HG03469 (cell line): Measurements from ENCODE around the gene FOXP1.
"Not testable (repeated sequence)": the region's sequence is repeated elsewhere in the genome, so short reads cannot be mapped to it uniquely, and the experiment has no call there.

Experiments used
- ATAC-seq: cut with Tn5 transposase; IDR thresholded peaks from one replicate; pipeline ENCODE4 v1.9.1; 2021; ENCODE audit warnings: mild to moderate bottlenecking, moderate library complexity, moderate number of reproducible peaks; ENCODE audit not compliant: unreplicated experiment

FOXP1 gene

DNA sequence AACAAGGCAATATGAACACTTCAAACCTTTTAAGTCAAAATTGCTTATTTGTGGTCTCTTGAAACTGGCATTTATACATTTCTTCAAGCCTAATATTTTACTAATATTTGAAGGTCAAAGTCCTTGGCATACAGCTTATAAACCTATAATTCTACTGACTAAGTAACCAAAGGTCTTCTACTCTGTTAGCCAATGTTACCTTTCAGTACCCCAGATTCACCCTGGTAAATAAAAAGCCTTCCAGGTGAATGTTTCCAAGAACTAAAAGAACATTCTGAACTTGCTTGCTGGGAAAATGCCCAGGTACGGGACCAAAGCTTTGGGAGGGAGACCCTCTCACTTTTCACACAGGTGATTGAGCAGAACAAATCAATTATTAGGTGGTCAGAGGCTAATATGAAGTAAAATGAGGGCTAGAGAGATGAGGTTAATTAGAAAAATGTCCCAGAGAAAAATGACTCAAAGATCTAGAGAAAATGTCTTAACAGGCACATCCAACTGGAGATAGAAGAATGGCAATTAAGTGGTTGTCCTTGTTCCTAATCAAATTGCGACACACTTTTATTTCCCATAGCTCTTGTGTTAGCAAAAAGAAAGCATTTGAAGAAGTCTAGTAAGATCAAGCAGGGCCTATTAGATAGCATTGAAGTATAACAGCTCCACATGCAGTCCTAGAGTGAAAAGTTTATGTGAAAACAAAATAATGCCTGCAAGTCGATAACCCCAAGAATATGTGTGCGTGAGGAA lies 232.0 kb downstream of the FOXP1 start:
- ATAC-seq, result no peak

DNA sequence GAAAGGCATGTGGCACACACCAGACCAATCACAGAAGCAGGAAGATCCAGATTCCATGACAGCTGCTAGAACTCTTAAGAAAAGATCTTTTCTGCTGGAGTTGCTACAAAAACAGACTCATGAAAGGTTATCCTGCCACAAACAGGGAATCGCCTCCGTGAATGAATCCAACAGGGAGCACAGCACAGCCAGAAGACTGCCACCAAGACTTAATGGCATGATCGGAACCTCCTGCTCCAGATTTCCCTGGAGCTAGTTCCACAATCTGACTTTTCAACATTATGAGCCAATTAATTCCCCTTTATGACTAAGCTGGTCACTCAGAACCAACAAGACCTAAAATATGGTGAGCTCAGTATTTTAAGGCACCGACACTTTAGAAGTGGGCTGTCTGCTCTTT lies 232.5 kb downstream of the FOXP1 start:
- ATAC-seq, result no peak

DNA sequence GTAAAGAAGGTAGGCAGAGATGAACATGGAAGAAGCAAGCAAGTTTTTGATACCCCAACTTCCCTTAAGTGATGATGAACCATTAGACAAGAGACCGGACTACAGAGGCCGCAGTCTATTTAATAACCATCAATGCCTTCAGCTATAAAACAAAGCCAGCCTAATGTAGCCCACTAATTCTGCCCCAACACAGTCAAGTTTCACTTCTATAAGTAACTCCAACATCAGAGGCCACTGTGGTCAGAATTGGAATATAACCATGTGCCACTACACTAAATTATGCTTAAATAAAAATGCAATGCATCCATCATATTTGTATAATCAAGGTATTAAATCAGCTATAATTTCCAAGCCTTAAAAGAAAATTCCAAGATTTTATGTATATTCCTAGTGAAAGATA lies 234.7 kb downstream of the FOXP1 start:
- no peak for ATAC-seq

DNA sequence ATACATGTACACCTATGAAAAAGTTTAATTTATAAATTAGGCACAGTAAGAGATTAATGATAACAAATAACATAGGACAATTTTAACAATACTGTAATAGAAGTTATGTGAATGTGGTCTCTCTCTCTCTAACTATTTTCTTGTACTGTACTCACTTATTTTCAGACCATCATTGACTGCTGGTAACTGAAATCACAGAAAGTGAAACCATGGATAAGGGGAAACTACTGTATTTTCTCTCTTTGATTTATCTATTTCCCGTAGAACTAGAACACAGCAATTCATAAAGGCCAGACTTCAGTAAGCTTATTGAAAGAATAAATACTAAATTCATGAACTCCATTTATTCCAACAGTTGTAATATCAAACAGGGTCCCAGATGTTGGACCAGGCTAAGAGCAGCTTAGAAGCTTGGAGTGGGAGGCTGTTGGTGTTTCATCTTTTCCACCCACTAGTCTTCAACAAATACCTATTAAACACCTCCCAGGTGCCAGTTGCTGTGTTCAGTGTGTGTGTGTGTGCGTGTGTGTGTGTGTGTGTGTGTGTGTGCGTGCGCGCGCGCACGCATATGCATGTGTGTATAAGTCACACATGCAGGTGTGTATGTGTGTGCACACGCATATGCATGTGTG lies 235.4 kb downstream of the FOXP1 start:
- ATAC-seq, result no peak

DNA sequence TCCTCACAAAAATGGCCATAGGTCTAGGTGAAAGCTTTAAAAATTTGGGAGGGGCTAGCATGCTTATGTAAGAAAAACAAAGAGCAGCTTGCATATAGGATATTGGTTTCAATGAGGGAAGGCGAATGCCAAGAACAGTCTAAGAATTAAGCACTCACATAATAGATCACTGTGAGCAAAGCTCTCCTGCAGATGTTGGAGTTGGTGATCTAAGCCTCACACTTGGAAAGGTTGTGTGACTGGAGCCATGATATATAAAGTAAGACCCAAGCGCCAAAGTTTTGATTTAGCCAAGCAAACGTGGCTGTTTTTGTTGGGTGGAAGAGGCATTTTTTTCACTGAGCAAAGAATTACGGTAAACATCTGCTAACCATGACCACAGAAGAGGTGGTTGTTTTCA lies 237.5 kb downstream of the FOXP1 start:
- ATAC-seq, result no peak

DNA sequence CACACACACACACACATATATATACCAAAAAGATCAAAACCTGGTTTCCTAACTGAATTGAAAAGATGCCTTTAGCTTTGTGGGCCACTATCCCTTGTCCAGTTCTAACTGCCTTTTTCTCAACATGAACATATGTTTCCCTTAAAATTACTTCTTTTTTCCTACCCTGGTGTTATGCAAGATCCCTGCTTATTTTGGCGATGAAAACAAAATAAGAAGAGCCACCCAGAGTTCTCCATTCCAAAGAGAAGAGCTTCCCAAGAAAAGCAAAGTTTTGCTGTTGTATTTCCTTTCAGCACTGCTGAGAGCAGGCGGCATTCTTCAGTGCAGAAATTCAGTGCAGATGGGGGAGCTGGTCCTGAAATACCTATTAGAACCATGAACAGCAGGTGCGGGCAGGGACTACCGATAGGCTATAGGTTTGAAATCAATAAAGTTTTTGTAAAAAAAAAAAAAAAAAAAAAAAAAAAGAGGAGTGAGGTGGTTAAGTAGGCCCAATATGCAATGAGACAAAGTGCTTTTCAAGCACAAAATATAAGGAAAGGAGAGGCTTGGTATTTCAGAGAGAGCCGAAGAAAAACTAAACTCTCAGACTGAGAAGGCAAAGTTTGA lies 238.0 kb downstream of the FOXP1 start:
- ATAC-seq, result no peak

DNA sequence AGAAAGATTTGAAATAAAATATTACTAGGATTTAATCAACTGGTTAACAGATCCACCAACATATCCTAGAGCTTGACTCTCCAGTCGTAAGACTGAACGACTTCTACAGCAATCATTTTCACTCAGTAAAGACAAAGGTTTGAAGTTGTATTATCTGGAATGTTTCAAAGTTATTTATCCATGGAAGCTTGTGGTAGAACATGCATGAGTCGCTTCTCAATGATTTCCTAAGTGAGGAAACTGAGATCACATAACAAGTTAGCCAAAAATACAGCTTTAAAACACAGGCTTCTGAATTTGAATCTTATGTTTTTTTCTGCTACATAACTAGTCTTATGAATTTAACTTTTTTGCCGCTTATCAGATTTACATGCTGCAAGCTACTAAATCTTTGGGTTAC lies 241.8 kb downstream of the FOXP1 start:
- ATAC-seq, result no peak

DNA sequence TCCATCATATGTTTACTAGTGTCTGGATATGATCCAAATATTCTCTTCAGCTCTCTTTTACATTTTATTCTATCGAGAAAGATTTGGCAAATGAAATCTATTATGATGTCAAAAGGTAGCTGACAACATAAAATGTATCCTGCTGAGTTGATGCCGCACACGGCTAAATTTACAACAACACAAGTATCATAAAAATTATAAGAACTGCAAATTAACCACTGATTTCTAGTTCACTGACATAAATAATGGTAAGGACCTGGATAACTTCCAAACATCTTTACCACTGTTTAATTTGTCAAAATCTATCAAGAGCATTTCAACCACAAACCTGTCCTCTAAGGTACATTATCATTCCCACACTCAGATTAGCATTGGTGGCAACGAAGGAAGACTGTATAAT lies 244.5 kb downstream of the FOXP1 start:
- ATAC-seq, result no peak

DNA sequence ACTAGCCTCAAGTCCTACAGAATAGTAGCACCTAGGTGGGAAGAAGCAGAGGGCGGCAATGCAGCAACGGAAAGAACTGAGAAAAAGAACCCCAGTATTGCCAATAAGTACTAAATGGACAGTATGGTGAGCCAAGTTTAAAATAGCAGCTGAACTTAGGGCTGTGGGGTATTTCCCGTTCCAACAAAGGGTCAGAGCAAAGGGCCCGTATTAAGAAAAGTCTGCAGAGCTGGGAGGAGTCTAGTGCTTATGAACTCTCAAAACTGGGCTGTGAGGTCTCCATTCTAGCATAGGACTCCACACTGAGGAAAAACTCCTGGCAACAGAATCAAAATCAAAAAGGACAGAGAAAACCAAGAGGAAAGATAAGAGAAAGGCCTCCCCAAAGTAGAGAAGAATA lies 250.7 kb downstream of the FOXP1 start:
- ATAC-seq, result no peak

DNA sequence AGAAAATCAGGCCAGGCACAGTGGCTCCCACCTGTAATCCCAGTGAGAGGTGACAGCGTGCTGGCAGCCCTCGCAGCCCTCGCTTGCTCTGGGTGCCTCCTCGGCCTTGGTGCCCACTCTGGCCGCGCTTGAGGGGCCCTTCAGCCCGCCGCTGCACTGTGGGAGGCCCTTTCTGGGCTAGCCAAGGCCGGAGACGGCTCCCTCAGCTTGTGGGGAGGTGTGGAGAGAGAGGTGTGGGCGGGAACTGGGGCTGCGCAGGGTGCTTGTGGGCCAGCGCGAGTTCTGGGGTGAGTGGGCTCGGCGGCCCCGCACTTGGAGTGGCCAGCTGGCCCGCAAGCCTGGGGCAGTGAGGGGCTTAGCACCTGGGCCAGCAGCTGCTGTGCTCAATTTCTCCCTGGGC lies 252.6 kb downstream of the FOXP1 start:
- no peak for ATAC-seq

DNA sequence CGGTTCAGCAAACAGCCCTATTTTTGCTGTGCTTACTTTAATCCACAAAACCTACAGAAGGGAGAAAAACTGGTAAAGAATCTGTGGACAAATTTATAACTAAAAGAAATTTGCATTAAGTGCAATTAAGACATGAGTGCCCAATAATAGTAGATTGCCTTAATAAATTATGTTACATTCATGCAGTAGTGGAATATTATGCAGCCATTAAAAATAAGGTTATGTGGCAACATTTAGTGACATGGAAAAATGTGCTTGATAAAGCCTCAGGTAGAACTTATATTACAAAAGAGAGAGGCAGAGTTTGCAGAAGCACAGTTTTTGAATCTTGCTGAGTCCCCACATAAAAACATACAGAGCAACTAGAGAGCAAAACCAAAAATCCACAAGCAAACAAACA lies 253.0 kb downstream of the FOXP1 start:
- no peak for ATAC-seq

DNA sequence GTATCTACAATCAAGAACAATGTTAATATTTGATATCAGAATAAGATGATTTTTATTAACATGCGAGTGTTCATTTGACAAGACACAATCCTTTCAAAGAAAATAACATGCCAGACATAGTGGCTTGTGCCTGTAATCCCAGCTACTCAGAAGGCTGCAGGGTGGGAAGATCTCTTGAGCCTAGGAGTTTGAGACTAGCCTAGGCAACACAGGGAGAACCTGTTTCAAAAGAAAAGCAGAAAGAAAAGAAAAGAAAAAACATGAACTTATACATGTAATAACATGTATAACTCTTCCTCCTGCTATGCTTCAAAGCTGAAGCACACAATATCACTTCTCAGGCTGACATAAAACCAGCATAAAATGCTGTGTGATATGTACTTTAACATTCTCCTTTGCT lies 253.7 kb downstream of the FOXP1 start:
- ATAC-seq, result no peak

DNA sequence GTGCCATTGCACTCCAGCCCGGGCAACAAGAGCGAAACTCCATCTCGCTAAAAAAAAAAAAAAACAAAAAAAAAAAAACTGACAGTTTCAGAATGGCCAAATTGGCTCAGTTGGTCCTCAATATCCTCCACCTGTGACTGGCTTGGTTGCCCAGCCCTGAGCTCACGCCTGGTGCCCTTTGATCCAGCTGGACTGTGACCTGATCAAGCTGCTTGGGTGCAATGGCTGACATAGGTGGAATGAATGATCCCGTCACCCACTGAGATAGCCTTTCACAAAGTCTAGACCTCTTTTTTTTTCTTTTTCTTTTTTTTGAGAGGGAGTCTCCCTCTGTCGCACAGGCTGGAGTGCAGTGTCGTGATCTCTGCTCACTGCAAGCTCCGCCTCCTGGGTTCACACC lies 254.6 kb downstream of the FOXP1 start:
- no peak for ATAC-seq

DNA sequence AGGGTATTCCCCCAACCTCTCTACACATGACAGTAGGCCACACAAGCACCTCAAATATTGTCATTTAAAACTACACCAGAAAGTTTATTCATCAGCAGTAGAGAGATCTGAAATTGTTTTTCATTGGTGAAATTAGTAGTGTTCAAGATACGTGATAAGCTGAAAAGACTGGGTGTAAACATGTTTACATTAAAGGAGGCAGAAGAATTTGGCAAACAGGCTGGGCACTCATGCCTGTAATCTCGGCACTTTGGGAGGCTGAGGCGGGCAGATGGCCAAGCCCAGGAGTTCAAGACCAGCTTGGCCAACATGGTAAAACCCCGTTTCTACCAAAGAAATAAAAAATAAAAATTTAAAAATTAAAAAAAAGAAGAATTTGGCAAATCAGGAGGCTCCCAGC lies 255.6 kb downstream of the FOXP1 start:
- ATAC-seq, result no peak

DNA sequence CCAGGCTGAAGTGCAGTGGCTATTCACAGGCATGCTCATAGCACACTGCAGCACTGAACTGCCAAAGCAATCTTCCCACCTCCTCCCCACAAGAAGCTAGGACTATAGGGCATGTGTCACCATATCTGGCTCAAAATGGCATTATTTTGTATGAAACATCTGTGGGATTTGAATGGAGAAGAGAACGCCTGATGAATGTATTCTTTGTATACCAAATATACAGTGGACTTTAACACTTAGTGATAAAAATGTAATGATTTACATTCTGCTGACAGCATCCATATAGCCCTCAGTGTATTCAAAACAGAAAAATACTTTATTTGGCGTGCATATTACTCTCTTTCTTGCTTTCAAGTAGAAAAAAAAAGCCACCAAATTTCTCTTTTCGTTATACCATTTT lies 257.8 kb downstream of the FOXP1 start:
- no peak for ATAC-seq

DNA sequence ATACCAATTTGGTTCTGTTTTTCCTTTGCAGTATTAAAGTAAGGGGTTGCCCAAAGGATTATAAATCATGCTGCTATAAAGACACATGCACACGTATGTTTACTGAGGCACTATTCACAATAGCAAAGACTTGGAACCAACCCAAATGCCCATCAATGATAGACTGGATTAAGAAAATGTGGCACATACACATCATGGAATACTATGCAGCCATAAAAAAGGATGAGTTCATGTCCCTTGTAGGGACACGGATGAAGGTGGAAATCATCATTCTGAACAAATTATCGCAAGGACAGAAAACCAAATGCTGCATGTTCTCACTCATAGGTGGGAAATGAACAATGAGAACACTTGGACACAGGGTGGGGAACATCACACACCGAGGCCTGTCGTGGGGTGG lies 259.3 kb downstream of the FOXP1 start:
- ATAC-seq, result not testable (repeated sequence)

DNA sequence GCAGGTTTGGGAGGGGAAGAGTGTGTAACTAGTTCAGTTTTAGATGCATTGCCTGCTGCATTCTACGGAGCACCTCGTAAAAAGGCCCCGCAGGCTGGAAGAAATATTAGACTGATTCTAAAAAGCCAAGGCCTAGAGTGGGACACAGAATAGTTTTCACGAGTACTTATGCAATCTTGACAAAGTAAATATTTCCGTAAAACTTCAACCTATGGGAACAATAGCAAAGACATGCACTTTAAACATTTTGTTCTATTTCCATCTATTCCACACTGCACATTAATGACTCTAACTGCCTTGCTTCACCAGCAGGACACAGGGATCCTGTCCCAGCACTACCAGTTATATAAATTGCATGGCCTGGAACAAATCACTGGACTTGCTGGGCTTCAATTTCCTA lies 260.0 kb downstream of the FOXP1 start:
- ATAC-seq, result no peak

DNA sequence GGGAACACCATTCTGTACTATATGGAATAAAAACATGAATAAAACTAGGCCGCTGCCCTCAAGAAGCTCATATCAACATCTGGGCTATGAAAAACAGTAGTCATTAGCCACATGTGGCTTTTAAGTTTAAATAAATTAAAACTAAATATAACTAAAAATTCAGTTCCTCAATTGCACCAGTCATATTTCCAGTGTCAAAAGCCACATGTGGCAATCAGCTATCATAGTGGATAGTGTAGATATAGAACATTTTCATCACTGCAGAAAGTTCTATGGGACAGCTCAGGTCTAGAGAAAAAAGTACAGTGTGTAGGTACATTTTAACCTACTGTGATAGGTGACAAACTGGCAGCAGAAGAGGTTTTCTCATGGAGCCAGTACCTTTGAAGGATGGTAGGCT lies 261.4 kb downstream of the FOXP1 start:
- no peak for ATAC-seq

DNA sequence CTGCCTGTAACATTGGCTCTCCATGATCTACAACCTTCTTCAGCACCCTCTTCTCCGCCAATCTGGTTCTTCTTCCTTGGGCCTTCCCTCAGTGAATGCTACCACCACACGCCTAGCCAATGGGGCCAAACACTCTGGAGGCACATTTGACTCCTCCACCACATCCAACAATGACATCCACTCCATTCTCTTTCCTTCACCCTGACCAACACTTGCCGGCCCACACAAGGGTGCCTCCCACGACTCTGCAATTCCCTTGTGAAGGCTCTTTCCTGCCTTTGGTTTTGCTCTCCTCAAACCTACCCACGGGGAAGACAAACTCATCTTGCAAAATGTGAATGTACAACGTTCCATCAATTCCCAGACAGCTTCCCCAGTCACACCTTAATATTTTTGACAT lies 263.8 kb downstream of the FOXP1 start:
- no peak for ATAC-seq

DNA sequence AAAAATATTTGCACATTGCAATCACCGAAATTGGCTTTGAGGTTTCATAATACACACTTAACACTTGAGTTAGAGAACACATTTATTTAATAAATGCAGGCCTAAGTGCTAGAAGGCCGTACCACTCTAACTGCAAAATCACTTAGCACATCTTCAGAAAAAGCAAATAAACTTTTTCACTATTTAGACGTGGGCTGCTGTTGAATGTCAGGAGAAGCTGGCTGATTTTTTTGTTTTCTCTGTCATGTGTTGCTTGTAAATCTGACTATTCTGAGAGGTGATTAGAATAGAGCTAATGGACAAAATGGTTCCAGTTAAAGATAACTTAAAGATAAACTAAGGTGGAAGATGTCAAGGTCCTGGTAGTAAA lies 265.1 kb downstream of the FOXP1 start:
- ATAC-seq, result no peak

DNA sequence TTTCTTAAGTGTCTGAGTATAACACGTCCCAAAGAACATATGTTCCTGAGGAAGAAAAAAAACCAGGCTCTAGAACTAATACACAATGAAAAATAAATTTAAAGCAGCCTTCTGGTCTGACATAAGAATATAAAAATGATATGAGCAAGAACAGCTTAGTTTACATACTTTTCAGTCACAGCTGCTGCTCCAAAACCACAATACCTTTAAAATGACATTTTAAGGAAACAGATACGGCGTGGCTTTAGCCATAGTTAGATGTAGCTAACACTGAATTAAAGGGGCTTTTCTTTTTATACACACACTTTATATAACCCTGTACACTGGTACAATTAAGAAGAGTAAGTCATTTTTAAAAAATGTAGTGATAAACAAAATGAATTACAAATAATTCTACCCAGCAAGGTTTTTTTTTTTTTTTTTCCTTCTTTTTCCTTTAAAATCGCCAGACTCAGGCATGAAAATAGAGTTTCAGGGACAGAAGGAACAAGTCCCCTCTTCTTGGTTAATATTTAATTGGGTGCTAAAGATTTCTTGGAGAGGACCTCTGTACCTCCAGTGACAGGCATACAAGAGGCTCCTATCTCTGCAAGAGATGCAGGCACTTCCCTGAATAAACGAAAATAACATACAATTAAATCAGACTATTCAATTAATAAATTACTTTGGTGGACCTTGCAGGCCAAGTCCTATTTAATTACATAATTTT lies 265.6 kb downstream of the FOXP1 start:
- ATAC-seq, result no peak

DNA sequence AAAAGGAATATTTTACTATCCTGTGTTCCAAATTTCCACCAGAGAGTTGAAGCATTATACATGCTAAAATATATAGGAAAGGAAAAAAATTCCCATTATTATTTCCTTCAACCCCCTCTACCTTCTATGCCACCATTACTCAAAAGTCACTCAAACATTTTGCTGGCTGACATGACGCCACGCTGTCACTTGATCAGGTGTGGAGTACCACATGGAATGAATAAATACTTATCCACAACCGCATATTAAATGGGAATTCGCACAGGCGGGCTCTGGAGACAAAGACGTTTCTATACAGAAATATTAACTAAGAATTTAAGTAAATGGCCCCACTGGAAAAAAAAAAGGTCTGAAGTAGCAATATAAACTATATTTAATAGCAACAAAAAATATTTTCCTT lies 266.4 kb downstream of the FOXP1 start:
- ATAC-seq, result no peak
